ENCODE results near the gene THSD7B.

- TF ChIP-seq CTCF (IDR thresholded peaks at IDR 0.05) (no peak), POLR2A (IDR thresholded peaks at IDR 0.05) (no peak)
Observed at GRCh38 chr2:137123226-137123625, 357.9 kb downstream of the THSD7B start.

All from prostate gland (tissue), 2 donors.